Stimulated activated naive CD8-positive, alpha-beta T cell treated with anti-CD3 and anti-CD28 coated beads, Interleukin-15, Interleukin-2, amounts not matched to agents 100 U/mL and 50 U/mL, for 24 hours (primary cell): ENCODE measurements around the gene PRELP.
"Not testable (repeated sequence)": the region's sequence is repeated elsewhere in the genome, so short reads cannot be mapped to it uniquely, and the experiment has no call there.

Source experiments
- ATAC-seq: fragments of 150-1000 bp; cut with Tn5 transposase; one replicate; pipeline ENCODE4 v1.10.0; 2021
- DNase-seq: peaks from one replicate; pipeline ENCODE4 v3.0.0; 2021

Gene PRELP

GRCh38 chr1:203454986-203455471, 20.6 kb upstream of the PRELP start:
- ATAC-seq = no peak
- no peak for DNase-seq

GRCh38 chr1:203455706-203456105, 19.9 kb upstream of the PRELP start:
- DNase-seq = no peak
- no peak for ATAC-seq

GRCh38 chr1:203456577-203456976, 19.0 kb upstream of the PRELP start:
- DNase-seq = no peak
- ATAC-seq = no peak

- ATAC-seq (no peak), DNase-seq (no peak)
These were observed 17.5 kb upstream of the PRELP start for GRCh38 chr1:203458078-203458477.

GRCh38 chr1:203459671-203460201, 15.9 kb upstream of the PRELP start:
- DNase-seq = no peak
- no peak for ATAC-seq

GRCh38 chr1:203461717-203462116, 13.9 kb upstream of the PRELP start:
- ATAC-seq (no peak), DNase-seq (no peak)

- DNase-seq (no peak), ATAC-seq (no peak)
These were observed 13.5 kb upstream of the PRELP start for GRCh38 chr1:203462143-203462542.

GRCh38 chr1:203462878-203463277, 12.7 kb upstream of the PRELP start:
- DNase-seq = no peak

GRCh38 chr1:203463469-203464062, 12.0 kb upstream of the PRELP start:
- no peak for ATAC-seq

More at GRCh38 chr1:203462878-203463277, 12.7 kb upstream of the PRELP start:
- no peak for ATAC-seq

GRCh38 chr1:203464226-203464625, 11.4 kb upstream of the PRELP start:
- DNase-seq = no peak
- ATAC-seq = no peak

More at GRCh38 chr1:203463469-203464062, 12.0 kb upstream of the PRELP start:
- DNase-seq = no peak

GRCh38 chr1:203464743-203465142, 10.9 kb upstream of the PRELP start:
- DNase-seq (no peak), ATAC-seq (no peak)

- ATAC-seq = no peak
- no peak for DNase-seq
These were observed 10.3 kb upstream of the PRELP start for GRCh38 chr1:203465146-203465798.

- DNase-seq (no peak), ATAC-seq (no peak)
These were observed 9.7 kb upstream of the PRELP start for GRCh38 chr1:203465948-203466347.

GRCh38 chr1:203466906-203467549, 8.6 kb upstream of the PRELP start:
- not testable (repeated sequence) for ATAC-seq, DNase-seq

GRCh38 chr1:203467550-203467921, 8.1 kb upstream of the PRELP start:
- ATAC-seq = no peak
- no peak for DNase-seq

GRCh38 chr1:203468326-203468725, 7.3 kb upstream of the PRELP start:
- DNase-seq (no peak), ATAC-seq (no peak)

GRCh38 chr1:203470240-203470639, 5.4 kb upstream of the PRELP start:
- ATAC-seq = no peak
- DNase-seq = no peak

GRCh38 chr1:203471841-203472240, 3.8 kb upstream of the PRELP start:
- ATAC-seq (no peak), DNase-seq (no peak)

- DNase-seq (no peak), ATAC-seq (no peak)
These were observed 2.3 kb upstream of the PRELP start for GRCh38 chr1:203473281-203473680.

GRCh38 chr1:203473781-203474305, 1.8 kb upstream of the PRELP start:
- ATAC-seq (no peak), DNase-seq (no peak)

- ATAC-seq = no peak
These were observed 709 bp downstream of the PRELP start for GRCh38 chr1:203476216-203476814.

GRCh38 chr1:203477748-203478147, 2.1 kb downstream of the PRELP start:
- DNase-seq (no peak), ATAC-seq (no peak)

More at GRCh38 chr1:203476216-203476814, 709 bp downstream of the PRELP start:
- DNase-seq = no peak
